Esophagus (tissue), 2 donors: Measurements from ENCODE around the gene PLEKHA7. TPM values are rescaled to one million over a fixed set of nuclear protein-coding genes. Genes with fewer than 3 reads are reported as not detected.

ENCODE experiments used
- H3K27ac ChIP-seq, 2 donors: one replicate each; pipeline ENCODE4 v1.5.1; 2013; ENCODE audit warnings: low read depth in 2 of 2, mild to moderate bottlenecking in 2 of 2, inconsistent platforms in 1 of 2, low read length in 1 of 2, moderate library complexity in 1 of 2
- H3K27me3 ChIP-seq, 2 donors: one replicate each; pipeline ENCODE4 v1.6.1; 2013; ENCODE audit warnings: low read length in 2 of 2, control low read depth in 1 of 2, mild to moderate bottlenecking in 1 of 2; ENCODE audit not compliant: insufficient read depth in 2 of 2, control insufficient read depth in 1 of 2
- H3K36me3 ChIP-seq, 2 donors: one replicate each; pipeline ENCODE4 v1.6.1; 2013; ENCODE audit warnings: low read length in 1 of 2; ENCODE audit not compliant: control insufficient read depth in 2 of 2, insufficient read depth in 2 of 2
- H3K4me1 ChIP-seq, 2 donors: one replicate each; pipeline ENCODE4 v1.6.1; 2013; ENCODE audit warnings: low read length in 1 of 2; ENCODE audit not compliant: control insufficient read depth in 2 of 2, insufficient read depth in 2 of 2
- H3K4me3 ChIP-seq, 2 donors: one replicate each; pipeline ENCODE4 v1.5.1; 2013; ENCODE audit warnings: low read length in 2 of 2, mild to moderate bottlenecking in 2 of 2, low read depth in 1 of 2, moderate library complexity in 1 of 2
- H3K9me3 ChIP-seq, 2 donors: one replicate each; pipeline ENCODE4 v1.6.1; 2013; ENCODE audit warnings: mild to moderate bottlenecking in 2 of 2, low read depth in 1 of 2, low read length in 1 of 2, moderate library complexity in 1 of 2; ENCODE audit not compliant: control insufficient read depth in 2 of 2, insufficient read depth in 1 of 2
- WGBS, 2 donors: extraction: QIAGEN DNeasy Blood & Tissue Kit; methylation state at CpG; one replicate each; pipeline ENCODE4 v1.1.7; 2013; 5-methylcytosine and 5-hydroxymethylcytosine counted together
- polyA plus RNA-seq, 2 donors: library from polyadenylated mRNA; stranded (reverse); fragments of 200-250 nt; gene quantifications; one replicate each; pipeline ENCODE4 v1.2.3, GENCODE V29; 2013
- donor health status: healthy with polysubstance abuse.
- donor health status: Bipolar disorder and iron deficiency.

The PLEKHA7 gene
- polyA plus RNA-seq, 2 donors: 41.4 to 46.0 TPM

DNA sequence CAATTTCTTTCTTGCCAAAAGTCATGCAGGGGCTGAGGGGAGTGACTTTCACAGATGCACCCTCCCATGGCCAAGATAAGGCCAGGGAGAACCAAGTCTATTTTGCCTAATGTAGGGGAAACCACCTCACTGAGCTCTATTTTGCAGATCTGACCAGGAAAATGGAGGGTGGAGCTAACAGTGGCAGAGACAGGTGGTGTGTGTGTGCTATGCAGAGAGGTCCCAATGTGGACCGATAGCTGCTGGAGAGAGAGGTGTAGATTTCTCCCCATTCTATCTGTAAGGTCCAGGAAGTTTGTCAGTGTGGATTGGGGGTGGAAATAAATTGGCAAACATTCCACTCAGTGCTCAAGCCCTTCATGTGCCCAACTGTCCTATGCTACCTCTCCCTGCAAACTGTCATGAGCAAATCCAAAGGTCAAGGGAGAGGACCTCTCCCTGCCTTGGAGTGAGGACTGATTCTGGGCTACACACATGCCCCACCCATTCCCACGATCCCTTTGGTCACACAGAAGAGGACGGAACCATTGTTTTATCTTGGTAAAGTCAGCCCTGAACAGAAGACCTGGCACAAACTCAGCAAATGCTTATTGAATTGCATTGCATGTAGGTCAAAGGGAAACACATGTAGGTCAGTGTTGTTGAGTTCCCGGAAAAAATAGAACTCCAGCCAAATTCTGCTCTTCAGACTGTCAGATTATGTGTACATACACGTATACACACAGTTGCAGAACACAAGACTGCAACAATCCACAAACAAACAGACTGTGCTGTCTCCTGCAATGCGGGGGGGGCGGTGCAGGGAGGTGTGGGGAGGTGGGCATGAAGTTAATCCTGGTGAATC is 209.9 kb downstream of the PLEKHA7 start:
- Histone ChIP-seq H3K27ac (no peak overlapping the region), H3K27me3 (no peaks in the 10 kb centered on the region), H3K9me3 (no peaks in the 10 kb centered on the region), H3K4me3 (no peak overlapping the region), H3K36me3 (peaks cover 0 to 22% of the 10 kb centered on the region in 2 donors), H3K4me1 (peaks cover 0 to 5% of the 10 kb centered on the region in 2 donors)
- WGBS, 2 donors: 45 to 59% methylated on average over 7 of the region's 7 CpGs

DNA sequence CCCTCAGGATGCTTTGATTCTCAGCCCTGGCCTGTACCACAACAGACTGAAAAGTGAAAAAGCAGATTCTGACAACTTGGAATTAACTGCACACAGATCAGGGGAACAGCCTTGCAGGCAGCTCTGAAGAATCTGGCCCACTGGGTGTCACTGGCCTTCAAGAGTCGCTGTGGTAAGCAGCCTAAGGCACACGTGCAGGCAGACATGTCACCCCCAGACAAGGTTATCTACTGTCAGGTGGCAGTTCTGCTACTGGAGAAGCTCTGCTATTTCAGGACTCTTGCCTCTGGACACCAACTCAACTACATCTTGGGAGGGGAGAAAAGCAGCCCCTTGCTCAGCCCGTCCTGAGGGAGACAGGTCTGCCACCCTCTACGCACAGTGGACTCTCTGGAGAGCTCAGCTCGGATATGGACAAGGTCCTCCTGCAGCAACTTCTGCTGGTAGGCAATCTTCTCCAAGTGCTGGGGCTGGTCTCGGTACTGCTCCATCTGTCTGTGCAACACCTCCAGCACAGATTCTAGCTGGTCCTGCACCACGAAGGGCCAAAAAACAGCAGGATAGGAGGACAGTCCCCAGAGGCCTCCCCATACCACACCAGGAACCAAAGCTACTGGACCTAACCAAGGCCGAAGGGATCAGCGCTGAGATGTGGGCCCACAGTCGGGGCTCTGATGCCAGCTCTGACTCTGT is 212.8 kb downstream of the PLEKHA7 start:
- no peaks in the 10 kb centered on the region for H3K9me3 ChIP-seq
- WGBS, 2 donors: 88 to 89% methylated on average over 10 of the region's 10 CpGs
- no peak overlapping the region for H3K4me3 ChIP-seq
- H3K27ac ChIP-seq: no peak overlapping the region
- H3K36me3 ChIP-seq: peaks cover 0 to 23% of the 10 kb centered on the region in 2 donors
- no peaks in the 10 kb centered on the region for H3K27me3 ChIP-seq
- peaks cover 0 to 2% of the 10 kb centered on the region in 2 donors for H3K4me1 ChIP-seq

DNA sequence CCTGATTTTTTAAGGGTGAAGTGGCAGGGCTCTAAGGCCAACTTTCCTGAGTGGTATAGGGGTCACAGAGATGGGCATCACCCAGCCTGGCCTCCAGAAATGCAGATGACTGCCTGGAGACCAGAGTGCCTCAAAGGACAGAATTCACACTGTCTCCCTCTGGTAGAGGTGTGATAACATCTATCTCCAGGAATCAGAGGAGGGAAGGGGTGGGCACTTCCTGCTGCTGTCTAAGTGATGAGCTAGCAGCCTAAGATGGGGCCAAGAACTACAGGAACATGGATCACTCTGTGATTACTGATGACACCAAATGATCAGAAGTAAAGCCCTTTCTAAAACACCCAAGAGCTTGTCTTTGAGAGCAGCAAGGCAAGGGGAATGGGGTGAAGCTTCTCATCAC is 213.8 kb downstream of the PLEKHA7 start:
- H3K4me1 ChIP-seq: no peaks in the 10 kb centered on the region
- H3K4me3 ChIP-seq: no peak overlapping the region
- H3K9me3 ChIP-seq: no peaks in the 10 kb centered on the region
- H3K27ac ChIP-seq: no peak overlapping the region
- H3K36me3 ChIP-seq: peaks cover 0 to 20% of the 10 kb centered on the region in 2 donors
- H3K27me3 ChIP-seq: no peaks in the 10 kb centered on the region

DNA sequence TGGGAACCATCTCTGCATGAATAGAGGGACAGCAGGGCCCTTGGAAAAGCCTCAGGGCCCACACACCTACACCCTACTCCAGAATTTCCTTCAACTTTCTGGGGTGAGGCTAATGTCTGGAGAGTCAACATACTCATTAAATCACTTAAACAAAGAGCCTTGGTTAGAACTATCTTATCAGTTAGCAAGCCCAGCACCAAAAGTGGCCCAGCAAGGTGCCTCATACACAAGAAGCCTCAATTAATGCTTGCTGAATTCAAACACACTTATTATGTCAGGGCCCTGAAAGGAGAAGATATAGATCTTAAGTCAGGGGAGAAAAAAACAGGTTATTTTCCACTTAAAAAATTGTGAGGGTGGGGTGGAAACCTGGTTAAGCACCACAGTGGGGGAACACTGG is 214.3 kb downstream of the PLEKHA7 start:
- H3K9me3 ChIP-seq: no peaks in the 10 kb centered on the region
- H3K4me3 ChIP-seq: no peak overlapping the region
- peaks cover 0 to 20% of the 10 kb centered on the region in 2 donors for H3K36me3 ChIP-seq
- no peak overlapping the region for H3K27ac ChIP-seq
- no peaks in the 10 kb centered on the region for H3K4me1 ChIP-seq
- no peaks in the 10 kb centered on the region for H3K27me3 ChIP-seq

DNA sequence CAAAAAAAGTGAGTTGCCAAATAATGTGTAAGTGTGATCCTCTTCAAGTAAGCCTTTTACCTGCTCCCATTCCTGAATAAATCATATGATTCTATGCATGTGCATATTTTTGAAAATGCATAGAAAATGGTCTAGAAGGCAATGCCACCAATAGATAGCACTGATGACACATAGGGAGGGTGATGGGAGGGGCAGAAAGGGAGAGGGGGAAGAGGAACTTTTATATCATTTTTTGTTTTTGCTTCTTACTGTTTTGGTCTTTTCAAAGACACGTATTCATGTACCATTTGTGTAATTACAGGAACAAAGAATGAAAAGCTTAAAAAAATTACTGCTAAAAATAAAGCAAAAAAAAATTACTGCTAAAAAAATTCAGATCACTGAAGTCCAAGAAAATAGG is 215.0 kb downstream of the PLEKHA7 start:
- Histone ChIP-seq H3K27me3 (no peaks in the 10 kb centered on the region), H3K4me1 (no peaks in the 10 kb centered on the region), H3K27ac (no peak overlapping the region), H3K9me3 (no peaks in the 10 kb centered on the region), H3K4me3 (no peak overlapping the region), H3K36me3 (peaks cover 0 to 18% of the 10 kb centered on the region in 2 donors)
- WGBS, 2 donors: 76 to 81% methylated on average over 1 of the region's 1 CpG

DNA sequence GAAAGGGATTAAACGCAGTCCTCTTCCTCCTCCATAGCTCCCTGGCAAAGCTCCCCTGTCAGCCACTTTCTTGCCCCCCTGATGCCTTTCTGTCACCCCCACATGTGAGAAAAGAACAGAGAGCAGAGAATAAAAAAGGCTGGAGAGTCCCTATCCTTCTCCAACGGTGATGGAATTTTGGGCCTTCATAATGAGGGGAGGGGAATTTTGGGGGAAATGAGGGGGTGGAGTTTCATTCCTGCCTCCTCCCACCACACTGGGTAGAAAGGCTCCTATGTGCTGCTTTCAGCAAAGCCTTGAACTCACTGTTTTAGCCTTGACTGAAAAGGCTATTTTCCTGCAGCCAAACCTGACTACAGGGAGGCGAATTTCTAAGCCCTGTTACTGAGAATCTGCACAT is 216.4 kb downstream of the PLEKHA7 start:
- WGBS, 2 donors: 73 to 80% methylated on average over 3 of the region's 3 CpGs
- Histone ChIP-seq H3K9me3 (no peaks in the 10 kb centered on the region), H3K4me1 (no peaks in the 10 kb centered on the region), H3K36me3 (peaks cover 0 to 28% of the 10 kb centered on the region in 2 donors), H3K27ac (no peak overlapping the region), H3K4me3 (no peak overlapping the region), H3K27me3 (no peaks in the 10 kb centered on the region)

DNA sequence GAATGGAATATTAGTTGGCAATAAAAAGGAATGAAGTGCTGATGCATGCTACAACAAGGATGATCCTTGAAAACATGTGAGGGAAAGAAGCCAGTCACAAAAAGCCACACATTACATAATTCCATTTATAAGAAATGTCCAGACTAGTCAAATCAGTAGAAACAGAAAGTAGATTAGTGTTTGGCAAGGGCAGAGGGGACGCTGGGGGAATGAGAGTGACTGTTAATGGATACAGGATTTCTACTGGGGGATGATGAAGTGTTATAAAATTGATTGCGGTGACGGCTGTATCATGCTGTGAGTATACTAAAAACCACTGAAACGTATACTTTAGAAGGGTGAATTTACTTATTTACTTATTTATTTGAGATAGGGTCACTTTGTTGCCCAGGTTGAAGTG is 217.9 kb downstream of the PLEKHA7 start:
- no peaks in the 10 kb centered on the region for H3K9me3 ChIP-seq
- peaks cover 0 to 24% of the 10 kb centered on the region in 2 donors for H3K36me3 ChIP-seq
- H3K27me3 ChIP-seq: no peaks in the 10 kb centered on the region
- H3K4me3 ChIP-seq: no peak overlapping the region
- H3K27ac ChIP-seq: no peak overlapping the region
- H3K4me1 ChIP-seq: peaks cover 2% of the 10 kb centered on the region in 2 donors
- 83 to 84% methylated on average over 4 of the region's 4 CpGs for WGBS, 2 donors

DNA sequence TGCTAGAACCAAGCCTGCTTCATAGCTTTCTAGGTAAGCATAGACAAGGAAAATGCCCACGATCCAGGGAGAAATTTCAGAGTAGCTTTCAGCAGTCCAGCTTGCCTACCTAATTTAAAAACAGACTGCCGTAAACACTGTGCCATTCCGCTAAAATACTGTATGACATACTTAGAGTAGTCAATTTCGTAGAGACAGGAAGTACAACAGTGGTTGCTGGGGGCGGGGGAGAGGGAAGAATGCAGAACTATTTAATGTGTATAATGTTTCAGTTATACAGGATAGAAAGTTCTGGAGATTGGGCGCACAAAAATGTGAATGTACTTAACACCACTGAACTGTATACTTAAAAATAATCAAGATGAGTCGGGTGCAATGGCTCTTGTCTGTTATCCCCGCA is 219.1 kb downstream of the PLEKHA7 start:
- Histone ChIP-seq H3K4me1 (peaks cover 4 to 7% of the 10 kb centered on the region in 2 donors), H3K36me3 (peaks cover 0 to 23% of the 10 kb centered on the region in 2 donors)

DNA sequence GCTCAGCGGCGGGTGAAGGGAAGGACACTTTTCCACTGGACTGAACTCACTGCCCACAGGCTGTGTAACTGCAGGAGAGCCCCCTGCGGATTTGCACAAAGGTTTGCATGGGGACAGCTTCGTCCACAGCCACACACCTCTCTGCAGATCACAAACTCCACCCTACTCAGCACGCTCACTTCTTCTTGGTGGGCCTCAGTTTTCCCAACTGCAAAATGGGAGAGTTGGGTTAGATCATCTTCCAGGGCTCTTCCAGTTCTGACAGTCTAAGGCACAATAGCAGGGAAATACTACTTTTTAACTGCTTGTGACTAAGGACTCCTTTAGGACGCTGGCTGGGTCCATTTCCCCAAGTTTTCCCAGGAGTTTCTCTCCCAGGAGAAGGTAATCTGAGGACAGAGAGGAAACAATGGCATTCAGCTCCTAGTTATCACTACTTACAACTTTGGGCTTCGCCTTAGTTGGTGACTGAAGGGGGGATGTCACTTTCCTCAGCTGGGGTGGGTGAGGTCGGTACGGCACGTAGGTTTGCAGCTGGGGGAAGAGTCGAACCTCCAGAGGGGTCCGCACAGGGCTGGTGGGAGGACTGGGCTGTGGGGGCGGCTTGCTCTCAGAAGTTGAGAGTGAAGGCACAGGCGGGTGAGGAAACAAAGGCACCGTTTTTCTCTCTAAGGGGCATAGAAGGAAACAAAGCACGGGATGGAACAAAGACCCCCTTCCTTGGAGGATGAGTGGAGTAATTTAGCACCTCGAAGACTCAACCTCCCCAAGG is 220.0 kb downstream of the PLEKHA7 start:
- Histone ChIP-seq H3K27ac (no peak overlapping the region), H3K4me1 (peaks cover 4 to 12% of the 10 kb centered on the region in 2 donors), H3K36me3 (peaks cover 0 to 29% of the 10 kb centered on the region in 2 donors), H3K4me3 (no peak overlapping the region), H3K27me3 (no peaks in the 10 kb centered on the region), H3K9me3 (no peaks in the 10 kb centered on the region)
- 88 to 90% methylated on average over 17 of the region's 17 CpGs for WGBS, 2 donors

More for the DNA sequence above, 219.1 kb downstream of the PLEKHA7 start:
- H3K9me3 ChIP-seq: no peaks in the 10 kb centered on the region
- H3K4me3 ChIP-seq: no peak overlapping the region
- WGBS, 2 donors: 84 to 86% methylated on average over 8 of the region's 8 CpGs
- H3K27ac ChIP-seq: no peak overlapping the region
- no peaks in the 10 kb centered on the region for H3K27me3 ChIP-seq
